ENCODE results near the gene CACNA1S.

The CACNA1S gene

DNA sequence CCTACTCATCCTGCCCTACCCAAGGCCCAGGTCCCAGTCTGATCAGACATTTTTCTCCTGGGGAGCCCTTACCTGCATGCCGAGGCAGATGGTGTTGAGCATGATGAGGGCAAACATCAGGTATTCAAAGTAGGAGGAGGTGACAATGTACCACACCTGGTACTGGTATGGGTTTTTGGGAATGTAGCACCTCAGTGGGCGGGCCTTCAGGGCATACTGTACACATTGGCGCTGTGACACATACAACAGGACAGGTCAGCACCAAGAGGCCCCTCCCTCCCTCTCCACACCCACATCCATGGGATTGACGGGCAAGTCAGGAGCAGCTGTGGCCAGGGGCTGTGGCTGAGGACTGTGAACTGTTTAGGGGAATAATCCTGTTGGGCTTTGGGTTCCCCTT lies 51.6 kb downstream of the CACNA1S start:
- peaks cover 5% of the 10 kb centered on the region; the same call in 1 of the 2 replicates for H3K27me3 ChIP-seq (ENCODE audit: insufficient read depth, low read length)
- H4K20me1 ChIP-seq (ENCODE audit: insufficient read depth, low read length) = no peaks in the 10 kb centered on the region
- H3K9me2 ChIP-seq (ENCODE audit: low read depth, low read length) = no peaks in the 10 kb centered on the region
- no peaks in the 10 kb centered on the region for H3F3A ChIP-seq (ENCODE audit: insufficient read depth, low read length)
- H3K4me1 ChIP-seq (ENCODE audit: insufficient read depth, low read length, severe bottlenecking) = peaks cover 4% of the 10 kb centered on the region
- no peaks in the 10 kb centered on the region for H3K79me2 ChIP-seq (ENCODE audit: insufficient read depth, low read length)
- H3K36me3 ChIP-seq (ENCODE audit: insufficient read depth, low read length) = no peaks in the 10 kb centered on the region
- H2AFZ ChIP-seq (ENCODE audit: low read length) = no peak overlapping the region
- no peaks in the 10 kb centered on the region for H3K9me3 ChIP-seq (ENCODE audit: low read length)
- no peak overlapping the region for H3K27ac ChIP-seq (ENCODE audit: low read depth, low read length, poor library complexity, severe bottlenecking)
- H3K4me3 ChIP-seq (ENCODE audit: low read depth, low read length, poor library complexity, severe bottlenecking) = no peak overlapping the region
- TF ChIP-seq EZH2 (IDR thresholded peaks at IDR 0.05; ENCODE audit: borderline replicate concordance, low read length) = no peak
- TF ChIP-seq, protein P1, sequence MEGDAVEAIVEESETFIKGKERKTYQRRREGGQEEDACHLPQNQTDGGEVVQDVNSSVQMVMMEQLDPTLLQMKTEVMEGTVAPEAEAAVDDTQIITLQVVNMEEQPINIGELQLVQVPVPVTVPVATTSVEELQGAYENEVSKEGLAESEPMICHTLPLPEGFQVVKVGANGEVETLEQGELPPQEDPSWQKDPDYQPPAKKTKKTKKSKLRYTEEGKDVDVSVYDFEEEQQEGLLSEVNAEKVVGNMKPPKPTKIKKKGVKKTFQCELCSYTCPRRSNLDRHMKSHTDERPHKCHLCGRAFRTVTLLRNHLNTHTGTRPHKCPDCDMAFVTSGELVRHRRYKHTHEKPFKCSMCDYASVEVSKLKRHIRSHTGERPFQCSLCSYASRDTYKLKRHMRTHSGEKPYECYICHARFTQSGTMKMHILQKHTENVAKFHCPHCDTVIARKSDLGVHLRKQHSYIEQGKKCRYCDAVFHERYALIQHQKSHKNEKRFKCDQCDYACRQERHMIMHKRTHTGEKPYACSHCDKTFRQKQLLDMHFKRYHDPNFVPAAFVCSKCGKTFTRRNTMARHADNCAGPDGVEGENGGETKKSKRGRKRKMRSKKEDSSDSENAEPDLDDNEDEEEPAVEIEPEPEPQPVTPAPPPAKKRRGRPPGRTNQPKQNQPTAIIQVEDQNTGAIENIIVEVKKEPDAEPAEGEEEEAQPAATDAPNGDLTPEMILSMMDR (IDR thresholded peaks at IDR 0.05; ENCODE audit: low read length) = no peak
- H3K4me2 ChIP-seq (ENCODE audit: low read length) = no peak overlapping the region
- H3K9ac ChIP-seq (ENCODE audit: low read length) = no peak overlapping the region

DNA sequence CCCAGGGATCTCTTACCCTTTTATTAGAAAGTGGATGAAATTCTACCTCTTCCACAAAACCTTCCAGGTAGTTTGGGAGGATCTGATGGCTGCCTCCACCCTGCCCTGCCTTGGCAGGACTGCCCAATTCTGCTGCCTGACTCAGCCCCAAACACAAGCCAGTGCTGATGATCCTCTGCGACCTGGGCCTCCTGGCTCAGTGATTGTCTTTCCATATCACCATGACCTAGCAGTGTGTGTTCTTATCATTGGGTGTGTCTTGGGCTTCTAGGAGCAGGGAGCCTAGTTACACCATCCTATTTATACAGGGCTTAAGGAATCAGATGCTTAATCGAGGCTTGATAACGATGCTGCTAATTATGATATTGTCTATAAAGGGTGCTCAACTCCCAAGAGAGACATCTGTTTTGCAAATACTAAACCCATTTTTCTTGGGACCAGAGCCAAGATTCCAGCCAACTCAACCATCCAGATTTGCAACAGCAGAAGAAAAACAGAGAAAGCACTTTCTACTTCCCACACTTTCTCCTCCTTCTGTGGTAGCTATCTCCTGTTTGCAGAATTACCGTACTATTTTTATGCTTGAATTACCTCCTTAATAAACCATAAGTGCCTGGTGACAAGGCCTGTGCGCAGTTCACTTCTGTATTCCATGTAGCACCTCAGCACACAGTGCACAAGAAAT lies 52.2 kb downstream of the CACNA1S start:
- peaks cover 5% of the 10 kb centered on the region; the same call in 1 of the 2 replicates for H3K27me3 ChIP-seq (ENCODE audit: insufficient read depth, low read length)
- no peak for TF ChIP-seq EZH2 (IDR thresholded peaks at IDR 0.05; ENCODE audit: borderline replicate concordance, low read length)
- TF ChIP-seq, protein P1 (IDR thresholded peaks at IDR 0.05; ENCODE audit: low read length) = no peak
- no peaks in the 10 kb centered on the region for H3K9me2 ChIP-seq (ENCODE audit: low read depth, low read length)
- H3F3A ChIP-seq (ENCODE audit: insufficient read depth, low read length) = no peaks in the 10 kb centered on the region
- no peak overlapping the region for H3K4me2 ChIP-seq (ENCODE audit: low read length)
- H4K20me1 ChIP-seq (ENCODE audit: insufficient read depth, low read length) = no peaks in the 10 kb centered on the region
- H3K79me2 ChIP-seq (ENCODE audit: insufficient read depth, low read length) = no peaks in the 10 kb centered on the region
- no peak overlapping the region for H3K27ac ChIP-seq (ENCODE audit: low read depth, low read length, poor library complexity, severe bottlenecking)
- H3K9me3 ChIP-seq (ENCODE audit: low read length) = no peaks in the 10 kb centered on the region
- no peak overlapping the region for H3K4me3 ChIP-seq (ENCODE audit: low read depth, low read length, poor library complexity, severe bottlenecking)
- H2AFZ ChIP-seq (ENCODE audit: low read length) = no peak overlapping the region
- H3K4me1 ChIP-seq (ENCODE audit: insufficient read depth, low read length, severe bottlenecking) = peaks cover 5% of the 10 kb centered on the region
- H3K36me3 ChIP-seq (ENCODE audit: insufficient read depth, low read length) = no peaks in the 10 kb centered on the region
- H3K9ac ChIP-seq (ENCODE audit: low read length) = no peak overlapping the region

DNA sequence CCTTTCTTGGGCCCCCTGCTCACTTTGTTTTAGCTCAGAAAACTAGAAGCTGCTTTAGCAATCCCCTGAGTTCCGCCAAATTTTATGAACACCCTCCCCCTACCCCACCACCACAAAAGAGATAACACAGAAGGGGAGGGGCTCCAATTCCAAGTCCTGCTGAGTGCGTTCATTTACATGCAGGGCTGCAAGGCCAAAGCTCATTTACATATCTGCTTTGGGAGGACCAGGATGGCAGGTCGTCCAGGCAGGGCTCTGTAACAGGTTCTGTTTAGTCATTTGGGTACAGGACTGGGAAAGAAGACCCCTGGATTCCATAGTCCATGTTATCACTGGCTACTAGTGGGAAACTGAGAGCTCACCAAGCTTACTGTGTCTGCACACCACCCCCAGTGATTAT lies 52.8 kb downstream of the CACNA1S start:
- H4K20me1 ChIP-seq (ENCODE audit: insufficient read depth, low read length) = no peaks in the 10 kb centered on the region
- no peak overlapping the region for H3K9ac ChIP-seq (ENCODE audit: low read length)
- no peaks in the 10 kb centered on the region for H3K9me3 ChIP-seq (ENCODE audit: low read length)
- H3K4me1 ChIP-seq (ENCODE audit: insufficient read depth, low read length, severe bottlenecking) = peaks cover 5% of the 10 kb centered on the region
- no peaks in the 10 kb centered on the region for H3F3A ChIP-seq (ENCODE audit: insufficient read depth, low read length)
- H3K79me2 ChIP-seq (ENCODE audit: insufficient read depth, low read length) = no peaks in the 10 kb centered on the region
- no peak overlapping the region for H3K4me3 ChIP-seq (ENCODE audit: low read depth, low read length, poor library complexity, severe bottlenecking)
- TF ChIP-seq EZH2 (IDR thresholded peaks at IDR 0.05; ENCODE audit: borderline replicate concordance, low read length) = no peak
- TF ChIP-seq, protein P1 (IDR thresholded peaks at IDR 0.05; ENCODE audit: low read length) = no peak
- H2AFZ ChIP-seq (ENCODE audit: low read length) = no peak overlapping the region
- no peak overlapping the region for H3K4me2 ChIP-seq (ENCODE audit: low read length)
- no peaks in the 10 kb centered on the region for H3K9me2 ChIP-seq (ENCODE audit: low read depth, low read length)
- H3K36me3 ChIP-seq (ENCODE audit: insufficient read depth, low read length) = no peaks in the 10 kb centered on the region
- peaks cover 5% of the 10 kb centered on the region; the same call in 1 of the 2 replicates for H3K27me3 ChIP-seq (ENCODE audit: insufficient read depth, low read length)
- no peak overlapping the region for H3K27ac ChIP-seq (ENCODE audit: low read depth, low read length, poor library complexity, severe bottlenecking)
